GM12801 (cell line): ENCODE measurements around the gene TLE1.

ENCODE experiments used
- CTCF ChIP-seq: IDR thresholded peaks from one replicate; pipeline ENCODE4 v1.5.1; 2011; ENCODE audit warnings: control low read depth; ENCODE audit not compliant: insufficient read length; ENCODE audit errors: extremely low read depth

The TLE1 gene

GRCh38 chr9:81539317-81539716, 150.0 kb downstream of the TLE1 start:
- no peak for TF ChIP-seq CTCF

DNA sequence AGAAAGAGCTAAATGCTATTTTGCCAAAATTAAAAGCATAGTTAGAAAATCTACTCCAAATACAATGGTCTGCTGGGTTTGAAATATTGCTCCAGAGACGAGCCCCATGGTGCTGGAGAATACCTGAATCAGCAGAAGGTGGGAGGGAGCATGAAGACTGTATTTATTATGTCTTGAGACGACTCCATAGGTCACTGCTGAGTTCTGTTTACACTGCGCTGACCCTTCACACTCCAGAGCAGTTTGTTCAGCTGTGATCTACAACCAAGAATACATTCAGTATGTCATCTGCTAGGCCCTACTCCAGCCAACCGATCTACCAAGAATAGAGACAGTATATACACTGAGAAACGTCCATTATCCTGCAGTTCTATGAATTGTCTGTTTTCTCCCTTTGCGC, 150.5 kb downstream of the TLE1 start:
- TF ChIP-seq CTCF: no peak

GRCh38 chr9:81537964-81538363, 151.4 kb downstream of the TLE1 start:
- TF ChIP-seq CTCF: no peak

- TF ChIP-seq CTCF: no peak
Measured at GRCh38 chr9:81536242-81537025, 152.9 kb downstream of the TLE1 start.

DNA sequence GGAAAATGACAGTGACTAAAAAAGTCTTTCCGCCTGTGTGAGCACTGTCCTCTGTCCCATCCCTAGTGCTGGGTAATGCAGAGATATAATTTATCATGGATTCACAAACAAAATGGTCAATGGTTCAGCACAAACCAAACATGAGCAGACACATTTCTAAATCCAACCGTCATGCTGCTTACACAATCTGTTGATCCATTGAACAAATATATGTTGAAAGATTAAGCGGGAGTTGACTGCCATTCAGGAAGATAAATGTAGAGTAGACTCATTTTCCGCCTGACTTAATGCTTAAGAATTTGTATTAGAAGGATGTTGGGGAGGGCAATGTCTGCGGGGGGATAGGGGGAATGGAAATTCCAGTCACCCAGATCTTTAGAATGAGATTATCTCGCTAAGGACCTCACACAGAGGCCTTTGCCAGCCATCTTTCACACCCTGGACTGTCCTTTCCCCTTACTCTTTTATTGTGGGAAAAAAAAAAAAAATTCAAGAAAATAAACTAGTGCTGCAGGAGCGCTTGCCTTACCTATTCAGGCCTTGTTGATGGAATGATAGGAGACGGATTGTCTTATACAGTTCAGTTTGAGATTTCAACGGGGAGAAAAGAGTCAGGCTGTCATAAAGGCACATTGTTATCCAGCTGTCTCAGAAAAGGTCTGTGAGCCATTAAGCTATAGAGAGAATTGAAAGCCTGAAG, 153.7 kb downstream of the TLE1 start:
- no peak for TF ChIP-seq CTCF

DNA sequence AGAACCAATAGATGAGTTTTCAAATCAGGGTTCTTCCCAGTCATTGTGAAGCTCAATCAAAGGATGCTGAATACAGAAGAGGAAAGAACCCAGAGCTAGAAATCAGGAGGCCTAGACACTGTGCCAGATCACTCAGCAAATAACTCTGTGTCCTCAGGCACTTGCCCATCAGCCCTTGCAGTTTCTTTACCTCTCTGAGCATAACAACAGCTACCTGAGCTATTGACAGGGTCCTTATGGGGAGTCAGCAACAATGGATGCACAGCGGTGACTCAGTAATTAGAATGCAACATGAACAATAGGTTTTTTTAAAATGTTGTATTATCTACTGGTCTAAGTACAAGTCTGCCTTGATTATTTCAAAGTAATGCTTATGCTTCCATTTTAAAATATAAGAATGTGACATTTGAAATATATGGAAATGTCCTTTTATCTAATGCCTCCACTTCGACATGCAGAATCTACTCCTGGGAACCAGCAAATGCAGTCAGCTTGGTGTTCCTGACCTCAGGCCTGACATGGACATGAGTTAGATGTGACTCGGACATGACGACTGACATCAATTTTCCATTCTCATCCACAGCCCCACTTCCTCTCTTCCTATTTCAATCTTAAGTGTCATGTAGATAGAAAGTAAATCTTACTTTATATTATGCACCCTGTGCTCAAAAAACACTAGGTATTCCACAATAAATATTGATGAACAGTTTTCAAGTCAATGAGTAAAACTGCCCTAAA, 155.0 kb downstream of the TLE1 start:
- no peak for TF ChIP-seq CTCF
